ENCODE data around the gene OARD1.
"Not testable (repeated sequence)": the region's sequence is repeated elsewhere in the genome, so short reads cannot be mapped to it uniquely, and the experiment has no call there.

- TF ChIP-seq CTCF (conservative IDR thresholded peaks at IDR 0.05; ENCODE audit: low read length); EZH2phosphoT487 (IDR thresholded peaks at IDR 0.05; ENCODE audit: borderline replicate concordance): not testable (repeated sequence)
Measured at GRCh38 chr6:41015860-41016259, 56.3 kb downstream of the OARD1 start.

Data from Loucy (cell line).